ENCODE measurements around the gene TMX4.

DNA sequence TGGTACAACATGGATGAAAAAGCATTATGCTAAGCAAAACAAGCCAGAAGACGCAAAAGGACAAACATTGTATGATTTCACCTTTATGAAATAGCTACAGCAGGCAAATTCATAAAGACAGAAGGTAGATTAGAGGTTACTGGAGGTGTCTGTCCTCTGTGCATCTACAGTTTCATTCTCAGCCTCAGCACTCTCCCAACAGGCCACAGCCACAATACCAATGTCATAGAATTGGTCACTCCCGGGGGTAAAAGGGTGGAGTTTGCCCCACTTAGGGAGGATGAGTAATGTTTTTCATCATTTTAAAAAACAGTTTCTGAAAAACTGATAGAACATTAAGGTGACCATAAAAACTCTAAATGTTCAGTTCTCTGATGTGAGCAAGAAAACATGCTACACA is 17.2 kb upstream of the TMX4 start:
- TF ChIP-seq NFE2L2 (IDR thresholded peaks at IDR 0.05; ENCODE audit: low read depth, low read length) (no peak), POLR2A (IDR thresholded peaks at IDR 0.05; ENCODE audit: low read depth, low read length) (no peak), FOS (IDR thresholded peaks at IDR 0.05; ENCODE audit: low read depth, low read length) (no peak), RAD21 (IDR thresholded peaks at IDR 0.05; ENCODE audit: low read length) (no peak), RFX5 (IDR thresholded peaks at IDR 0.05; ENCODE audit: low read depth, low read length) (no peak), RCOR1 (IDR thresholded peaks at IDR 0.05; ENCODE audit: insufficient replicate concordance, low read length) (no peak), CEBPB (IDR thresholded peaks at IDR 0.05; ENCODE audit: low read depth, low read length) (no peak), SMC3 (IDR thresholded peaks at IDR 0.05; ENCODE audit: low read depth, low read length) (no peak), MAFK (IDR thresholded peaks at IDR 0.05; ENCODE audit: low read depth, low read length) (no peak), BHLHE40 (IDR thresholded peaks at IDR 0.05; ENCODE audit: low read depth, low read length) (no peak)
- TF ChIP-seq, protein P1, sequence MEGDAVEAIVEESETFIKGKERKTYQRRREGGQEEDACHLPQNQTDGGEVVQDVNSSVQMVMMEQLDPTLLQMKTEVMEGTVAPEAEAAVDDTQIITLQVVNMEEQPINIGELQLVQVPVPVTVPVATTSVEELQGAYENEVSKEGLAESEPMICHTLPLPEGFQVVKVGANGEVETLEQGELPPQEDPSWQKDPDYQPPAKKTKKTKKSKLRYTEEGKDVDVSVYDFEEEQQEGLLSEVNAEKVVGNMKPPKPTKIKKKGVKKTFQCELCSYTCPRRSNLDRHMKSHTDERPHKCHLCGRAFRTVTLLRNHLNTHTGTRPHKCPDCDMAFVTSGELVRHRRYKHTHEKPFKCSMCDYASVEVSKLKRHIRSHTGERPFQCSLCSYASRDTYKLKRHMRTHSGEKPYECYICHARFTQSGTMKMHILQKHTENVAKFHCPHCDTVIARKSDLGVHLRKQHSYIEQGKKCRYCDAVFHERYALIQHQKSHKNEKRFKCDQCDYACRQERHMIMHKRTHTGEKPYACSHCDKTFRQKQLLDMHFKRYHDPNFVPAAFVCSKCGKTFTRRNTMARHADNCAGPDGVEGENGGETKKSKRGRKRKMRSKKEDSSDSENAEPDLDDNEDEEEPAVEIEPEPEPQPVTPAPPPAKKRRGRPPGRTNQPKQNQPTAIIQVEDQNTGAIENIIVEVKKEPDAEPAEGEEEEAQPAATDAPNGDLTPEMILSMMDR (conservative IDR thresholded peaks at IDR 0.05; ENCODE audit: low read depth, low read length) = no peak
- TF ChIP-seq, protein P2, sequence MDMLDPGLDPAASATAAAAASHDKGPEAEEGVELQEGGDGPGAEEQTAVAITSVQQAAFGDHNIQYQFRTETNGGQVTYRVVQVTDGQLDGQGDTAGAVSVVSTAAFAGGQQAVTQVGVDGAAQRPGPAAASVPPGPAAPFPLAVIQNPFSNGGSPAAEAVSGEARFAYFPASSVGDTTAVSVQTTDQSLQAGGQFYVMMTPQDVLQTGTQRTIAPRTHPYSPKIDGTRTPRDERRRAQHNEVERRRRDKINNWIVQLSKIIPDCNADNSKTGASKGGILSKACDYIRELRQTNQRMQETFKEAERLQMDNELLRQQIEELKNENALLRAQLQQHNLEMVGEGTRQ (IDR thresholded peaks at IDR 0.05; ENCODE audit: low read depth, low read length) = no peak
- TF ChIP-seq, protein P3, sequence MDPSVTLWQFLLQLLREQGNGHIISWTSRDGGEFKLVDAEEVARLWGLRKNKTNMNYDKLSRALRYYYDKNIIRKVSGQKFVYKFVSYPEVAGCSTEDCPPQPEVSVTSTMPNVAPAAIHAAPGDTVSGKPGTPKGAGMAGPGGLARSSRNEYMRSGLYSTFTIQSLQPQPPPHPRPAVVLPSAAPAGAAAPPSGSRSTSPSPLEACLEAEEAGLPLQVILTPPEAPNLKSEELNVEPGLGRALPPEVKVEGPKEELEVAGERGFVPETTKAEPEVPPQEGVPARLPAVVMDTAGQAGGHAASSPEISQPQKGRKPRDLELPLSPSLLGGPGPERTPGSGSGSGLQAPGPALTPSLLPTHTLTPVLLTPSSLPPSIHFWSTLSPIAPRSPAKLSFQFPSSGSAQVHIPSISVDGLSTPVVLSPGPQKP (IDR thresholded peaks at IDR 0.05; ENCODE audit: borderline replicate concordance, low read depth, low read length) = no peak

Measured in IMR-90 (cell line).